CD4-positive, CD25-positive, alpha-beta regulatory T cell (primary cell): ENCODE data around the gene CAPN5. TPM values are rescaled to one million over a fixed set of nuclear protein-coding genes. Genes with fewer than 3 reads are reported as not detected.
A peak's percentile ranks its signal among the peaks of the same experiment; 100 is the strongest.

Experiments
- ATAC-seq, 2 donors: fragments of 150-1000 bp; cut with Tn5 transposase; one replicate each; pipeline ENCODE4 v1.10.0; 2021; ENCODE audit warnings: low read depth in 2 of 2, moderate number of reproducible peaks in 2 of 2, moderate library complexity in 1 of 2
- DNase-seq, 3 donors: peaks; one replicate each; pipeline versions ENCODE4 v3.0.0 to v3.0.0-alpha.2; 2012 to 2022; ENCODE audit warnings: mixed read lengths in 1 of 3
- H3K27ac ChIP-seq: one replicate; pipeline ENCODE4 v1.7.0; 2013; ENCODE audit warnings: mild to moderate bottlenecking, low read length; ENCODE audit not compliant: insufficient read depth, poor library complexity, severe bottlenecking
- H3K27me3 ChIP-seq: one replicate; pipeline ENCODE4 v1.7.0; 2013; ENCODE audit warnings: low read length; ENCODE audit not compliant: control insufficient read depth, insufficient read depth
- H3K36me3 ChIP-seq: one replicate; pipeline ENCODE4 v1.7.0; 2013; ENCODE audit warnings: mild to moderate bottlenecking, low read length, moderate library complexity; ENCODE audit not compliant: control insufficient read depth, insufficient read depth
- H3K4me1 ChIP-seq: 2 replicates; pipeline ENCODE4 v1.7.0; 2013; ENCODE audit warnings: mild to moderate bottlenecking, low read length; ENCODE audit not compliant: insufficient read depth, control insufficient read depth, poor library complexity, severe bottlenecking
- H3K4me3 ChIP-seq: one replicate; pipeline ENCODE4 v1.7.0; 2013; ENCODE audit warnings: low read depth, mild to moderate bottlenecking, low read length, moderate library complexity
- H3K9me3 ChIP-seq, 2 experiments: 1 replicate in 1 of 2; 2 replicates in 1 of 2; pipeline ENCODE4 v1.7.0; 2013; ENCODE audit warnings: low read length in 2 of 2, mild to moderate bottlenecking in 1 of 2, moderate library complexity in 1 of 2; ENCODE audit not compliant: control insufficient read depth in 2 of 2
- H3K27ac Mint-ChIP-seq, 3 donors: one replicate each; pipeline ENCODE4 v1.8.0; 2020 to 2022; ENCODE audit warnings: mild to moderate bottlenecking in 3 of 3, mixed read lengths in 3 of 3, moderate library complexity in 2 of 3
- H3K27me3 Mint-ChIP-seq: one replicate; pipeline ENCODE4 v1.8.0; 2022; ENCODE audit warnings: mild to moderate bottlenecking, mixed read lengths
- H3K36me3 Mint-ChIP-seq: one replicate; pipeline ENCODE4 v1.8.0; 2020; ENCODE audit warnings: mixed read lengths
- H3K4me1 Mint-ChIP-seq, 4 donors: one replicate each; pipeline ENCODE4 v1.8.0; 2020 to 2022; ENCODE audit warnings: mixed read lengths in 4 of 4, mild to moderate bottlenecking in 1 of 4
- H3K4me3 Mint-ChIP-seq, 4 donors: one replicate each; pipeline ENCODE4 v1.8.0; 2020 to 2022; ENCODE audit warnings: mild to moderate bottlenecking in 4 of 4, mixed read lengths in 4 of 4, moderate library complexity in 3 of 4
- H3K9me3 Mint-ChIP-seq, 7 donors: one replicate each; pipeline ENCODE4 v1.8.0; 2020 to 2022; ENCODE audit warnings: mixed read lengths in 7 of 7, mild to moderate bottlenecking in 3 of 7, moderate library complexity in 2 of 7
- polyA plus RNA-seq, 4 donors: library from polyadenylated mRNA; unstranded; fragments of 300-500 nt; fragmentation: Illumina TruSeq; gene quantifications; one replicate each; pipeline ENCODE4 v1.2.3, GENCODE V29; 2021
- total RNA-seq: library from RNA; stranded (reverse); gene quantifications from one replicate; pipeline ENCODE4 v1.2.3, GENCODE V29; 2022

Gene CAPN5
- total and polyA plus RNA-seq, 5 donors from 2014 or later: 0.74 to 2.8 (median 1.2) TPM

DNA sequence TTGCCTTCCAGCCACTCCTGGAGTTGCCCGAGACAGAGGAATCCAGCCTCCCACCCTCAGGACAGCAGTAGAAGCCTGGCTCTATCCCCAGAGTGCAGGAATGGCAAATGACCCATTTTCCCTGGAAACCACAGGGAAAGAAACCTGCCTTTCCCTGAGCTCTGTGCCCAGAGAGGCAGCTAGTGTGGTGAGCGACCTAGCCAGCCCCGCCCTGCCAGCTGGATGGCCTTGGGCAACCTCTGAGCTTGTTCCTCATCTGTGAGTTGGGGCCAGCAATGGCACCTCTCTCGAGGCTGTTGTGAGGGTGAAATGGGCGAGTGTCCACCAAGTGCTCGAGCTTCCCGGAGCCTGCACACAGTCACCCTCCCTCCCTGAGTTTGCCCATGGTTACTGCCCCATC, 39.5 kb downstream of the CAPN5 start:
- ATAC-seq (no peak), DNase-seq (no peak)
- H3K4me3 Mint-ChIP-seq: no peak overlapping the region
- H3K9me3 ChIP-seq: no peaks in the 10 kb centered on the region
- no peak overlapping the region for H3K4me3 ChIP-seq
- H3K4me1 Mint-ChIP-seq: no peaks in the 10 kb centered on the region
- H3K4me1 ChIP-seq: no peaks in the 10 kb centered on the region
- H3K36me3 ChIP-seq: no peaks in the 10 kb centered on the region
- no peak overlapping the region for H3K27ac ChIP-seq
- peaks cover 4% of the 10 kb centered on the region for H3K27me3 Mint-ChIP-seq
- H3K9me3 Mint-ChIP-seq: no peaks in the 10 kb centered on the region
- no peaks in the 10 kb centered on the region for H3K36me3 Mint-ChIP-seq
- H3K27me3 ChIP-seq: no peaks in the 10 kb centered on the region
- H3K27ac Mint-ChIP-seq: no peak overlapping the region

GRCh38 chr11:77106759-77107158, 40.0 kb downstream of the CAPN5 start:
- H3K36me3 Mint-ChIP-seq: no peaks in the 10 kb centered on the region
- Histone ChIP-seq H3K27me3 (no peaks in the 10 kb centered on the region), H3K4me3 (no peak overlapping the region), H3K9me3 (no peaks in the 10 kb centered on the region), H3K36me3 (no peaks in the 10 kb centered on the region), H3K27ac (no peak overlapping the region), H3K4me1 (no peaks in the 10 kb centered on the region)
- peaks cover 4% of the 10 kb centered on the region for H3K27me3 Mint-ChIP-seq
- no peaks in the 10 kb centered on the region for H3K9me3 Mint-ChIP-seq
- H3K27ac Mint-ChIP-seq: no peak overlapping the region
- no peak for ATAC-seq
- DNase-seq: no peak
- no peak overlapping the region for H3K4me3 Mint-ChIP-seq
- H3K4me1 Mint-ChIP-seq: no peaks in the 10 kb centered on the region

GRCh38 chr11:77107950-77108349, 41.2 kb downstream of the CAPN5 start:
- H3K27ac Mint-ChIP-seq: no peak overlapping the region
- H3K27ac ChIP-seq: no peak overlapping the region
- H3K9me3 Mint-ChIP-seq: no peaks in the 10 kb centered on the region
- DNase-seq: no peak
- H3K36me3 ChIP-seq: no peaks in the 10 kb centered on the region
- H3K9me3 ChIP-seq: no peaks in the 10 kb centered on the region
- no peaks in the 10 kb centered on the region for H3K27me3 ChIP-seq
- peaks cover 4% of the 10 kb centered on the region for H3K27me3 Mint-ChIP-seq
- no peak overlapping the region for H3K4me3 ChIP-seq
- no peaks in the 10 kb centered on the region for H3K4me1 ChIP-seq
- no peaks in the 10 kb centered on the region for H3K36me3 Mint-ChIP-seq
- ATAC-seq: no peak
- H3K4me1 Mint-ChIP-seq: no peaks in the 10 kb centered on the region
- H3K4me3 Mint-ChIP-seq: no peak overlapping the region

DNA sequence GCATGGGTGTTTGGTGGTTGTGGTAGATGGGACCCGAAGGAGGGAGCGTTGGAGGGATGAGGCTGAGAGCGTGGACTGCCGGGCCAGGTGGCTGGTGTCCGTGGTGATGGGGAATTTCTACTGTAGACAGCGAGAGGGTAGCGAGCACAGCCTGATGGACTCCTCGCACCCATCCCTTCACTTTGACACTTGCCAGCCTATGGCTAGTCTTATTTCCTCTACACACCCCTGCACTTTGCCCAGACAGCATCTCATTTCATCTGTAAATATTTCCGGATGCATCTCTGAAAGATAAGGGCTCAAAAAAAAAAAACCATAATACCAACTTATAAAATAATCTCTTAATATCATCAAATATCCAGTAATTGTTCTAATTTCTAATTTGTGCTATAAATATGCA, 41.7 kb downstream of the CAPN5 start:
- H3K27me3 Mint-ChIP-seq: peaks cover 4% of the 10 kb centered on the region
- no peak overlapping the region for H3K4me3 Mint-ChIP-seq
- no peak overlapping the region for H3K4me3 ChIP-seq
- no peak overlapping the region for H3K27ac ChIP-seq
- no peaks in the 10 kb centered on the region for H3K4me1 ChIP-seq
- no peaks in the 10 kb centered on the region for H3K36me3 Mint-ChIP-seq
- no peak for ATAC-seq
- no peaks in the 10 kb centered on the region for H3K9me3 Mint-ChIP-seq
- H3K36me3 ChIP-seq: no peaks in the 10 kb centered on the region
- no peaks in the 10 kb centered on the region for H3K9me3 ChIP-seq
- no peak for DNase-seq
- no peak overlapping the region for H3K27ac Mint-ChIP-seq
- H3K4me1 Mint-ChIP-seq: no peaks in the 10 kb centered on the region
- H3K27me3 ChIP-seq: no peaks in the 10 kb centered on the region

DNA sequence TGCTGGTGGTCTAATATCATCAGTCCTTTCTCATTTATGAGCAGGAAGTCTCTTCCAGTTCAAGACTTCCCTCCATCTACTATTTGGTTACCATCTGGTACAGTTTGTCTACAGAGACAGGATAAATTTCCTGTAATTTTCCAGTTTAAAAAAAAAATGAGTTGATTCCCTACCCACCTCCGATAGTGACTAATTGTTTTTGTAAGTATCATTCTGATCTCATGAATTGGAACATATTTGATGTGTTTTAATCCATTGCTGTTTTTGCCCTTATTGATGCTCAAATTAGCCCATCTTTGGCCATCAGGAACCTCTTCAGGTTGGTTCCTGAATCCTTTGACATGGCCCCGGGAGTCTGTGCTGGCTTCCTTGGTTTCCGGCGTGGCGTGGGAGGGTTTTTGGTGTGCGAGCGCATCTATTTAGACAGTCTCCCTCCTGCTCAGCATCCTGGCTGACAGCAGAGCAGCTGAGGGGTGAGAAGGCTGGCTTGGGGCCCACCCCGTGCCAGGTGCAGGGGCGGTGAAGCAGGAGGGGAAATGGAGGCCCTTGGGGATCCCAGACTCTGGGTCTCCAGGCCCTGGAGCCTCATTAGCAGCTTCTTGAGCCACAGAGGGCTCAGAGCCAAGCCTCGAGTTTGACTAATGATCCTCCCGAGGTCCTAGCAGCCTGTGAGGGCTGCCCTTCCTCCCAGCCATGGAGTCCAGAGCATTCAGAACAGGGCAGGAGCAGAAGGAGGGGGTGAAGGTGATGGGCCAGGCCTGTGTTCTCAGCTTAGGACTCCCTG, 42.7 kb downstream of the CAPN5 start:
- H3K9me3 Mint-ChIP-seq: no peaks in the 10 kb centered on the region
- DNase-seq (no peak), ATAC-seq (no peak)

GRCh38 chr11:77110836-77111235, 44.1 kb downstream of the CAPN5 start:
- peaks cover 0 to 4% (median 0%) of the 10 kb centered on the region in 4 donors for H3K4me1 Mint-ChIP-seq
- Histone ChIP-seq H3K27ac (no peak overlapping the region), H3K9me3 (no peaks in the 10 kb centered on the region), H3K4me3 (no peak overlapping the region), H3K27me3 (no peaks in the 10 kb centered on the region), H3K36me3 (no peaks in the 10 kb centered on the region), H3K4me1 (no peaks in the 10 kb centered on the region)
- DNase-seq (no peak), ATAC-seq (no peak)
- H3K4me3 Mint-ChIP-seq: no peak overlapping the region
- H3K36me3 Mint-ChIP-seq: no peaks in the 10 kb centered on the region
- peaks cover 4% of the 10 kb centered on the region for H3K27me3 Mint-ChIP-seq
- no peak overlapping the region for H3K27ac Mint-ChIP-seq
- no peaks in the 10 kb centered on the region for H3K9me3 Mint-ChIP-seq

More for the DNA sequence above, 42.7 kb downstream of the CAPN5 start:
- Histone ChIP-seq H3K36me3 (no peaks in the 10 kb centered on the region), H3K27ac (no peak overlapping the region), H3K4me1 (no peaks in the 10 kb centered on the region), H3K9me3 (no peaks in the 10 kb centered on the region), H3K27me3 (no peaks in the 10 kb centered on the region), H3K4me3 (no peak overlapping the region)
- Mint-ChIP-seq H3K4me3 (no peak overlapping the region), H3K4me1 (peaks cover 0 to 4% (median 0%) of the 10 kb centered on the region in 4 donors), H3K27ac (no peak overlapping the region), H3K27me3 (peaks cover 4% of the 10 kb centered on the region), H3K36me3 (no peaks in the 10 kb centered on the region)

GRCh38 chr11:77111277-77111676, 44.5 kb downstream of the CAPN5 start:
- H3K36me3 Mint-ChIP-seq: no peaks in the 10 kb centered on the region
- DNase-seq (no peak), ATAC-seq (no peak)
- Histone ChIP-seq H3K36me3 (no peaks in the 10 kb centered on the region), H3K27me3 (no peaks in the 10 kb centered on the region), H3K4me1 (no peaks in the 10 kb centered on the region), H3K4me3 (no peak overlapping the region), H3K27ac (no peak overlapping the region), H3K9me3 (no peaks in the 10 kb centered on the region)
- peaks cover 0 to 4% (median 0%) of the 10 kb centered on the region in 4 donors for H3K4me1 Mint-ChIP-seq
- H3K9me3 Mint-ChIP-seq: no peaks in the 10 kb centered on the region
- no peak overlapping the region for H3K27ac Mint-ChIP-seq
- peaks cover 4% of the 10 kb centered on the region for H3K27me3 Mint-ChIP-seq
- no peak overlapping the region for H3K4me3 Mint-ChIP-seq

DNA sequence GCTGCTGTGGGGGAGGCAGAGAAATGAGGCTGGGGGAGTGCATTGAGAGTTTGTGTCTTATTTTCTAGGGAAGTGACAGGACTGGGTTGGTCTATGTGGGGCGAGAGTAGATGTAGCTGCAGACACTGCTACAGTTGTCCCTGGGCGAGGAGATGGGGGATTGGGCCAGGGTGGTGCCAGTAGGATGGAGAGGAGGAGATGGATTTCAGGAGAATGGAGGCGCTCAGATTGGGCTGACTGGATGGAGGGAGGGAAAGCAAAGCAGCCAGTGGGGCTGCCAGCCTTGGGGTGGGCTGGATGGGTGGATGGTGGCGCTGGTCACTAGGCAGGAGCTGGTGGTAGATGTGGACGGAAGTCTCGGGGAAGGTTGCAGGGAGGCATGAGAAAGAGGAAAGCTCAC, 45.2 kb downstream of the CAPN5 start:
- no peaks in the 10 kb centered on the region for H3K36me3 ChIP-seq
- Mint-ChIP-seq H3K4me3 (no peak overlapping the region), H3K36me3 (no peaks in the 10 kb centered on the region), H3K27ac (peak overlapping the region in 1 of 3 donors; percentile 74), H3K27me3 (peaks cover 4% of the 10 kb centered on the region), H3K4me1 (peaks cover 0 to 4% (median 0%) of the 10 kb centered on the region in 4 donors), H3K9me3 (no peaks in the 10 kb centered on the region)
- no peaks in the 10 kb centered on the region for H3K9me3 ChIP-seq
- no peaks in the 10 kb centered on the region for H3K4me1 ChIP-seq
- no peak for ATAC-seq
- no peak overlapping the region for H3K4me3 ChIP-seq
- no peaks in the 10 kb centered on the region for H3K27me3 ChIP-seq
- DNase-seq: no peak
- H3K27ac ChIP-seq: no peak overlapping the region
